GM11168 (cell line): ENCODE results near the gene IRF7.

ENCODE experiments used
- in situ Hi-C: fragments of 300-500 bp; cut with MboI; formaldehyde crosslinking; loops from one replicate; pipeline ENCODE4 v1.12.0; 2022; ENCODE audit warnings: low sequenced_read_pairs; ENCODE audit not compliant: unreplicated experiment

The IRF7 gene

GRCh38 chr11:610146-610801 is 5.5 kb downstream of the IRF7 start:
- in situ Hi-C loops: no loop called here

- in situ Hi-C loops: no loop called here
Measured at GRCh38 chr11:609341-609811, 6.4 kb downstream of the IRF7 start.

- in situ Hi-C loops: no loop called here
Measured at GRCh38 chr11:608791-609251, 6.9 kb downstream of the IRF7 start.

GRCh38 chr11:607971-608659 is 7.6 kb downstream of the IRF7 start:
- in situ Hi-C loops: no loop called here

GRCh38 chr11:607020-607780 is 8.6 kb downstream of the IRF7 start:
- in situ Hi-C loops: no loop called here

- in situ Hi-C loops: no loop called here
Measured at GRCh38 chr11:606245-606644, 9.5 kb downstream of the IRF7 start.

GRCh38 chr11:605286-606129 is 10.2 kb downstream of the IRF7 start:
- in situ Hi-C loops: no loop called here

GRCh38 chr11:603154-603553 is 12.6 kb downstream of the IRF7 start:
- in situ Hi-C loops: loop anchor here (5.0 kb wide), 1 partner anchor 64 kb away; no protein-coding TSS in a partner anchor

GRCh38 chr11:601573-602245 is 14.0 kb downstream of the IRF7 start:
- in situ Hi-C loops: loop anchor here (5.0 kb wide), 1 partner anchor 66 kb away; no protein-coding TSS in a partner anchor

- in situ Hi-C loops: no loop called here
Measured at GRCh38 chr11:598005-598680, 17.6 kb downstream of the IRF7 start.

GRCh38 chr11:597166-597725 is 18.5 kb downstream of the IRF7 start:
- in situ Hi-C loops: no loop called here

- in situ Hi-C loops: no loop called here
Measured at GRCh38 chr11:596374-596773, 19.4 kb downstream of the IRF7 start.

GRCh38 chr11:595400-595799 is 20.4 kb downstream of the IRF7 start:
- in situ Hi-C loops: no loop called here

GRCh38 chr11:593347-593746 is 22.4 kb downstream of the IRF7 start:
- in situ Hi-C loops: no loop called here

- in situ Hi-C loops: no loop called here
Measured at GRCh38 chr11:592918-593317, 22.8 kb downstream of the IRF7 start.

- in situ Hi-C loops: no loop called here
Measured at GRCh38 chr11:592501-592900, 23.2 kb downstream of the IRF7 start.

GRCh38 chr11:590997-591396 is 24.8 kb downstream of the IRF7 start:
- in situ Hi-C loops: no loop called here

GRCh38 chr11:589798-590197 is 26.0 kb downstream of the IRF7 start:
- in situ Hi-C loops: no loop called here

GRCh38 chr11:587978-588380 is 27.8 kb downstream of the IRF7 start:
- in situ Hi-C loops: no loop called here
